ENCODE measurements around the gene P4HA3. TPM values are rescaled to one million over a fixed set of nuclear protein-coding genes. Genes with fewer than 3 reads are reported as not detected.

The P4HA3 gene
- total and polyA plus RNA-seq, 2 experiments from 2014 or later: 0.27 TPM; not detected in 1

DNA sequence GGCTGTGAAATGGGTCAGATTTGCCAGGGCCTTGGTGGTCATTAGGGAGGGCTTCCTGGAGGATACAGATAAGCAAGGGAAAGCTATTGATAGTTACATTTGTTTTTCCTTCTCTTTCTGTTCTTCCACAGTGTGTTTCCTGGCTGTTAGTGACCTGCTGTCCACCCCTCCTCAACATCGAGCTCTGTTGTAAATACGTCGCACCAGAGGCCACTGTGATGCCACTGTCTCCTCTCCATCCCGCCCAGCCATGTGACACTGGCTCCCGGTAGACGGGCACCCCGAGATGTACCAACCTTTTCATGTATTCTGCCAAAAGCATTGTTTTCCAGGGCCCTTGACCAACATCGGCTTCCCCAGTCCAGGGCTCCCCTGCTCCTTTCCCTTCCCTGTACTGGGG, 58.1 kb downstream of the P4HA3 start:
- TF ChIP-seq, protein P1, sequence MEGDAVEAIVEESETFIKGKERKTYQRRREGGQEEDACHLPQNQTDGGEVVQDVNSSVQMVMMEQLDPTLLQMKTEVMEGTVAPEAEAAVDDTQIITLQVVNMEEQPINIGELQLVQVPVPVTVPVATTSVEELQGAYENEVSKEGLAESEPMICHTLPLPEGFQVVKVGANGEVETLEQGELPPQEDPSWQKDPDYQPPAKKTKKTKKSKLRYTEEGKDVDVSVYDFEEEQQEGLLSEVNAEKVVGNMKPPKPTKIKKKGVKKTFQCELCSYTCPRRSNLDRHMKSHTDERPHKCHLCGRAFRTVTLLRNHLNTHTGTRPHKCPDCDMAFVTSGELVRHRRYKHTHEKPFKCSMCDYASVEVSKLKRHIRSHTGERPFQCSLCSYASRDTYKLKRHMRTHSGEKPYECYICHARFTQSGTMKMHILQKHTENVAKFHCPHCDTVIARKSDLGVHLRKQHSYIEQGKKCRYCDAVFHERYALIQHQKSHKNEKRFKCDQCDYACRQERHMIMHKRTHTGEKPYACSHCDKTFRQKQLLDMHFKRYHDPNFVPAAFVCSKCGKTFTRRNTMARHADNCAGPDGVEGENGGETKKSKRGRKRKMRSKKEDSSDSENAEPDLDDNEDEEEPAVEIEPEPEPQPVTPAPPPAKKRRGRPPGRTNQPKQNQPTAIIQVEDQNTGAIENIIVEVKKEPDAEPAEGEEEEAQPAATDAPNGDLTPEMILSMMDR (IDR thresholded peaks at IDR 0.05; ENCODE audit: low read depth, low read length): no peak
- no peak for DNase-seq (ENCODE audit: low read depth in 1 of 2, low spot score in 1 of 2)

DNA sequence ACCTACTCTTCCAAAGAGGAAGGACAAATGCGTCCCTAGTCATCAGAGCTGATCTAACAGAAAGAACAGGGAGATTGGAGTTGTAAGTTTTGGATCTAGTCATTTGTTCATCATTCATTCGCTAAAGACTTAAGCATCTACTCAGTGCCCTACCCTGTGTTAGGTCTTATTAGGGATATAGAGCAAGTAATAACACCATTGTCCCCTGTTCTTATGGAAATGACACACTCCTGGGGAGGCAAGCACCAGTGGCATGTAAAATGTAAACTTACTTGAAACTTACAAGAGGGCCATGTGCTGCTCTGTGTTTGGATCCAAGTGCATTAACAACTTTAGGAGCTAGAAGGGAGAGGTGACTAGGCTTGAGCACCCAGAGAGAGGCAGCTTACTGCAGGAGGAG, 61.9 kb downstream of the P4HA3 start:
- no peak overlapping the region for H3K4me3 ChIP-seq
- no peaks in the 10 kb centered on the region for H3K4me1 ChIP-seq (ENCODE audit: low read depth)
- no peaks in the 10 kb centered on the region for H3K27me3 ChIP-seq
- DNase-seq (ENCODE audit: low read depth in 1 of 2, low spot score in 1 of 2): no peak
- no peaks in the 10 kb centered on the region for H3K9me3 ChIP-seq (ENCODE audit: low read depth)
- TF ChIP-seq, protein P1 (IDR thresholded peaks at IDR 0.05; ENCODE audit: low read depth, low read length): no peak
- no peak overlapping the region for H3K27ac ChIP-seq
- peaks cover 46% of the 10 kb centered on the region for H3K36me3 ChIP-seq

More for the DNA sequence above, 58.1 kb downstream of the P4HA3 start:
- H3K27ac ChIP-seq: no peak overlapping the region
- peaks cover 29% of the 10 kb centered on the region for H3K36me3 ChIP-seq
- H3K4me3 ChIP-seq: no peak overlapping the region
- no peaks in the 10 kb centered on the region for H3K27me3 ChIP-seq
- no peaks in the 10 kb centered on the region for H3K9me3 ChIP-seq (ENCODE audit: low read depth)
- no peaks in the 10 kb centered on the region for H3K4me1 ChIP-seq (ENCODE audit: low read depth)

DNA sequence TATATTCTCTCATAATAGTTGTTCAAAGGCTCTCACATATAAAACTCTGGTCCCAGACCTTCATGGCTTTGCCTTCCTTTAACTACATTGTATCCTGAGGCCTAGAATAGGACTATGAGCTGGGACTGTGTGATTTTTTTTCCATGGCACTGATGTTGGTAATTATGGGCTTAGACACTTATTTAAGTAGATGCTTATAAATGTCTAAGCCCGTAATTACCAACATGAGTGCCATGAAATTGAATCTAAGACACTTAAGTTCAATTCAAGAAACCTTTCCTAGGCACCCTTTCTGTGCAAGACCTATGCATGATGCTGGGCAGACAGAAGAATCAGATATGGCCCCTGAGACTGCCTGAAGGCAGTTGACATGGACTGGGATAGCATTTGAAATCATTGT, 63.0 kb downstream of the P4HA3 start:
- no peak overlapping the region for H3K27ac ChIP-seq
- no peaks in the 10 kb centered on the region for H3K4me1 ChIP-seq (ENCODE audit: low read depth)
- DNase-seq (ENCODE audit: low read depth in 1 of 2, low spot score in 1 of 2): no peak
- no peaks in the 10 kb centered on the region for H3K9me3 ChIP-seq (ENCODE audit: low read depth)
- H3K36me3 ChIP-seq: peaks cover 38% of the 10 kb centered on the region
- no peaks in the 10 kb centered on the region for H3K27me3 ChIP-seq
- H3K4me3 ChIP-seq: no peak overlapping the region
- TF ChIP-seq, protein P1 (IDR thresholded peaks at IDR 0.05; ENCODE audit: low read depth, low read length): no peak

DNA sequence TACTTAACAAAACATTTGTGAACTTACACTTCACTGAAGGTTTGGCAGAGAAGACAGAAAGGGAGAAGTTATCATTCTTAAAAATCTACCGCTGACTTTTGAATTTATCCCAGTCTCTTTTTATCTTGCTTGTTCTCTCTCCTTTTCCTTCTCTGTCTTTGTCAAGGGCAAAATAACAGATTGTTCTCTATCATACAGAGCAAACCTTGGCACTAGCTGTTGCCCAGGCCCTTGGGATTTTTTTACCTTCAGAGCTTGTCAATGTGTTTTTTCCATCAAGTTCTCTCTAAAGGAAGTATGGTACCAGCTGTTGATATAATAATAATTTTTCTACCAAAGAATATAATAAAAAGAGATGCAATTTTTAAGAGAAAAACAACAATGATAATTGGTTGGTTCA, 73.2 kb downstream of the P4HA3 start:
- DNase-seq (ENCODE audit: low read depth in 1 of 2, low spot score in 1 of 2): no peak
- H3K4me3 ChIP-seq: no peak overlapping the region
- peaks cover 43% of the 10 kb centered on the region for H3K36me3 ChIP-seq
- no peaks in the 10 kb centered on the region for H3K4me1 ChIP-seq (ENCODE audit: low read depth)
- H3K9me3 ChIP-seq (ENCODE audit: low read depth): no peaks in the 10 kb centered on the region
- no peak overlapping the region for H3K27ac ChIP-seq
- H3K27me3 ChIP-seq: no peaks in the 10 kb centered on the region
- TF ChIP-seq, protein P1 (IDR thresholded peaks at IDR 0.05; ENCODE audit: low read depth, low read length): no peak

DNA sequence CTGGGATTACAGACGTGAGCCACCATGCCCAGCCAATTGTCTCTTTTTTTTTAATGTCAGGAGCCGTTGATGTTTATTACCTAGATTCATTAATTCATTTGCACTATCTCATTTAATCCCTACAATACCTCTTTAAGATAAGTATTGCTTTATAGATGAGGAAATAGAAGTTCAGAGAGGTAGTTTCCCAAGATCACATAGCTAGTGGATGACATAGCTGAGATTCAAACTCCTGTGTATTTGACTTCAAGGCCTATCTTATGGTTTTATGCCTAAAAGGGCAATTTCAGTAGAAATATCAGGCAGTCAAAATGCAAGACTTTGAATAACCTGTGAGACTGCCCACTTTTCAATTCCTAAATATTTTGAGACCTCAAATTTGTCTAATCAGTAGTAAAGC, 73.9 kb downstream of the P4HA3 start:
- TF ChIP-seq, protein P1 (IDR thresholded peaks at IDR 0.05; ENCODE audit: low read depth, low read length): no peak
- Histone ChIP-seq H3K27ac (no peak overlapping the region), H3K4me3 (no peak overlapping the region)

DNA sequence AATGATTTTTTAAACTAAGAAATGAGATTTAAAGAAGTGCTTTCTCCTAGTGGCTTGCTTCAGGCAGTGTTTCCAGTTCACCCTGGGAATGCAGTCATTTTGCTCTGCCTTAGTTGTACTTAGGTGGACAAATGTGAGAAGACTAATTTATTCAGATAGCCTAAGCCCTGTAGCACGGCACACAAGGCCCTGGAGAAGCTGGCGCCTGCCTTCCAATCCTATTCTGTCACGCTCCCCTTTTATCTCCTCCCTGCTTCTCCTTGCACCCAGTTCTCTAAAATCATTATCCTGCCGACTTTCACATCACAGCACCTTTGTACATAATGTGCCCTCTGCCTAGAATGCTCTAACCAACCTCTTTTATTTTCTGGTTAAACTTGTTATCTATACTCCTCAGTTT, 76.3 kb downstream of the P4HA3 start:
- Histone ChIP-seq H3K9me3 (ENCODE audit: low read depth) (no peaks in the 10 kb centered on the region), H3K27ac (peak overlapping the region; percentile 48), H3K36me3 (peaks cover 55% of the 10 kb centered on the region), H3K4me1 (ENCODE audit: low read depth) (no peaks in the 10 kb centered on the region), H3K27me3 (no peaks in the 10 kb centered on the region), H3K4me3 (no peak overlapping the region)
- no peak for DNase-seq (ENCODE audit: low read depth in 1 of 2, low spot score in 1 of 2)
- TF ChIP-seq, protein P1 (IDR thresholded peaks at IDR 0.05; ENCODE audit: low read depth, low read length): no peak

More for the DNA sequence above, 73.9 kb downstream of the P4HA3 start:
- Histone ChIP-seq H3K27me3 (no peaks in the 10 kb centered on the region), H3K4me1 (ENCODE audit: low read depth) (no peaks in the 10 kb centered on the region), H3K36me3 (peaks cover 43% of the 10 kb centered on the region), H3K9me3 (ENCODE audit: low read depth) (no peaks in the 10 kb centered on the region)
- no peak for DNase-seq (ENCODE audit: low read depth in 1 of 2, low spot score in 1 of 2)
